22Rv1 (cell line): Measurements from ENCODE around the gene NRP1.

Experiments
- ZFX ChIP-seq: fragments of 450-650 bp; IDR thresholded peaks from 2 replicates; pipeline ENCODE4 v1.6.1; 2017; ENCODE audit warnings: antibody characterized with exemption, borderline replicate concordance
- TF ChIP-seq, protein P1 (sequence below): fragments of 450-650 bp; IDR thresholded peaks from 2 replicates; pipeline ENCODE4 v1.5.1; 2017; ENCODE audit warnings: mild to moderate bottlenecking

DNA sequence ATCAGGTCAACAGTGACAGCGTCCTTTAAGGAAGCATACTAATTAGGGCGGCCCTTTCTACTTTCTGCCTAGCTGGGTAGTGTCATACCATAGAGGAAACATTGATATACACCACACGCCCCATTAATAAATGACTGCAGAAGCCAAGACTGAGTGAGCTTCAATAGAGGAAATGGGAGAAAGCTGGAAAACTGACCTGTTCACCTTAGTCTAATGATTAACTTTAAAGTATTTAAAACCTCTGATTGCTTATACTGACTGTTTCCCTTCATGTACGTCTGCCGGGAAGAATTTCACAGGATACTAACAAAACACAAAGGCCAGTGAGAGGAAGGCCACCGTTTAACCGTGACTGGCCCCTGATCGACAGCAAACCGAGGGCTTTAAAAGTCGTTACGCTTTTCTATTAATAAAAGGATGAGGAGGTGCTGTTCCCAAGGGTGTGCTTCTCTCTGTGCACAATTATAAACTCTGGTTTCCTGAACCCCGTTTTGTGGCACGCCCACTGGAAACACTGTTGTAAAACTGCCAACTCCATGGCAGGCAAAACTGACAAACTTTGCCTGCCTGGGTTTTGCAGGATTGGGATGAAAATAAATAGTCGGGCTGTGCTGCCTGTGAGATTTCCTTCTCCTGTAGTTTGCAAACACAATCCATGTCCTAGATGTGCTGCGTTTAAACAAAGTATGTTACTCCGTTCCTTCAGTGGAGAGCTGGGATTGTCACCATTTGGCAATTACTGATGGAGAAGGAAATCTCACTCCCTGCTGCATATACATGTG lies 137.6 kb downstream of the NRP1 start:
- TF ChIP-seq, protein P1, sequence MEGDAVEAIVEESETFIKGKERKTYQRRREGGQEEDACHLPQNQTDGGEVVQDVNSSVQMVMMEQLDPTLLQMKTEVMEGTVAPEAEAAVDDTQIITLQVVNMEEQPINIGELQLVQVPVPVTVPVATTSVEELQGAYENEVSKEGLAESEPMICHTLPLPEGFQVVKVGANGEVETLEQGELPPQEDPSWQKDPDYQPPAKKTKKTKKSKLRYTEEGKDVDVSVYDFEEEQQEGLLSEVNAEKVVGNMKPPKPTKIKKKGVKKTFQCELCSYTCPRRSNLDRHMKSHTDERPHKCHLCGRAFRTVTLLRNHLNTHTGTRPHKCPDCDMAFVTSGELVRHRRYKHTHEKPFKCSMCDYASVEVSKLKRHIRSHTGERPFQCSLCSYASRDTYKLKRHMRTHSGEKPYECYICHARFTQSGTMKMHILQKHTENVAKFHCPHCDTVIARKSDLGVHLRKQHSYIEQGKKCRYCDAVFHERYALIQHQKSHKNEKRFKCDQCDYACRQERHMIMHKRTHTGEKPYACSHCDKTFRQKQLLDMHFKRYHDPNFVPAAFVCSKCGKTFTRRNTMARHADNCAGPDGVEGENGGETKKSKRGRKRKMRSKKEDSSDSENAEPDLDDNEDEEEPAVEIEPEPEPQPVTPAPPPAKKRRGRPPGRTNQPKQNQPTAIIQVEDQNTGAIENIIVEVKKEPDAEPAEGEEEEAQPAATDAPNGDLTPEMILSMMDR = no peak
- no peak for TF ChIP-seq ZFX
